Thyroid gland (tissue), 4 donors: ENCODE data around the gene FKBP6. TPM values are rescaled to one million over a fixed set of nuclear protein-coding genes. Genes with fewer than 3 reads are reported as not detected.
"Not testable (repeated sequence)": the region's sequence is repeated elsewhere in the genome, so short reads cannot be mapped to it uniquely, and the experiment has no call there.

Source experiments
- DNase-seq, 2 donors: peaks; one replicate each; pipeline ENCODE4 v3.0.0-alpha.2; 2019
- H3K27ac ChIP-seq, 3 donors: fragments of 200-600 bp; sonication (generic); 1 replicate in 2 of 3; 2 replicates in 1 of 3; pipeline ENCODE4 v1.5.1; 2016 to 2019; ENCODE audit warnings: mild to moderate bottlenecking in 1 of 3, moderate library complexity in 1 of 3
- H3K27me3 ChIP-seq: fragments of 200-600 bp; sonication (generic); one replicate; pipeline ENCODE4 v1.5.1; 2019
- H3K36me3 ChIP-seq, 2 donors: fragments of 200-600 bp; sonication (generic); one replicate each; pipeline ENCODE4 v1.5.1; 2016 to 2019
- H3K4me1 ChIP-seq, 2 donors: fragments of 200-600 bp; sonication (generic); one replicate each; pipeline ENCODE4 v1.5.1; 2017 to 2019
- H3K4me3 ChIP-seq, 3 donors: fragments of 200-600 bp; sonication (generic); replicated peaks in 1 of 3; 1 replicate in 2 of 3; 2 replicates in 1 of 3; pipeline ENCODE4 v1.5.1; 2016; ENCODE audit warnings: mild to moderate bottlenecking in 1 of 3
- H3K9me3 ChIP-seq: fragments of 200-600 bp; sonication (generic); one replicate; pipeline ENCODE4 v1.5.1; 2017
- POLR2A ChIP-seq, 2 donors: fragments of 450-650 bp; IDR thresholded peaks; one replicate each; pipeline ENCODE4 v1.6.1; 2017; ENCODE audit warnings: antibody characterized with exemption in 2 of 2, mild to moderate bottlenecking in 2 of 2, moderate library complexity in 1 of 2
- WGBS, 2 donors: methylation state at CpG; one replicate each; pipeline ENCODE4 v1.1.5; 2017; 5-methylcytosine and 5-hydroxymethylcytosine counted together
- intact Hi-C: fragments of 100-400 bp; cut with DNase I; formaldehyde crosslinking; loops from one replicate; pipeline ENCODE4 v1.15.1; 2023
- total RNA-seq, 4 donors: library from RNA; depleted of rRNA; stranded (reverse); fragments of >200 nt; gene quantifications; one replicate each; pipeline ENCODE4 v1.2.3, GENCODE V29; 2016
- TF ChIP-seq, protein P1 (sequence below), 6 experiments: fragments of 200-600 bp in 3 of 6; fragments of 450-650 bp in 3 of 6; sonication (generic) in 3 of 6; IDR thresholded peaks; one replicate each; pipeline ENCODE4 v1.5.1; 2016 to 2019; ENCODE audit warnings: antibody characterized with exemption in 6 of 6, mild to moderate bottlenecking in 2 of 6, inconsistent platforms in 1 of 6, moderate library complexity in 1 of 6

Gene FKBP6
- total RNA-seq, 4 donors from 2014 or later, result 0.27 TPM; not detected in 3

GRCh38 chr7:73354821-73355220, 26.9 kb downstream of the FKBP6 start:
- WGBS, 2 donors, result 84 to 92% methylated on average over 17 of the region's 17 CpGs
- no peaks in the 10 kb centered on the region for H3K27me3 ChIP-seq
- H3K9me3 ChIP-seq, result no peaks in the 10 kb centered on the region
- no peak for DNase-seq
- H3K27ac ChIP-seq, result no peak overlapping the region
- no peak overlapping the region for H3K4me3 ChIP-seq
- TF ChIP-seq POLR2A (IDR thresholded peaks at IDR 0.05), result no peak
- TF ChIP-seq, protein P1, sequence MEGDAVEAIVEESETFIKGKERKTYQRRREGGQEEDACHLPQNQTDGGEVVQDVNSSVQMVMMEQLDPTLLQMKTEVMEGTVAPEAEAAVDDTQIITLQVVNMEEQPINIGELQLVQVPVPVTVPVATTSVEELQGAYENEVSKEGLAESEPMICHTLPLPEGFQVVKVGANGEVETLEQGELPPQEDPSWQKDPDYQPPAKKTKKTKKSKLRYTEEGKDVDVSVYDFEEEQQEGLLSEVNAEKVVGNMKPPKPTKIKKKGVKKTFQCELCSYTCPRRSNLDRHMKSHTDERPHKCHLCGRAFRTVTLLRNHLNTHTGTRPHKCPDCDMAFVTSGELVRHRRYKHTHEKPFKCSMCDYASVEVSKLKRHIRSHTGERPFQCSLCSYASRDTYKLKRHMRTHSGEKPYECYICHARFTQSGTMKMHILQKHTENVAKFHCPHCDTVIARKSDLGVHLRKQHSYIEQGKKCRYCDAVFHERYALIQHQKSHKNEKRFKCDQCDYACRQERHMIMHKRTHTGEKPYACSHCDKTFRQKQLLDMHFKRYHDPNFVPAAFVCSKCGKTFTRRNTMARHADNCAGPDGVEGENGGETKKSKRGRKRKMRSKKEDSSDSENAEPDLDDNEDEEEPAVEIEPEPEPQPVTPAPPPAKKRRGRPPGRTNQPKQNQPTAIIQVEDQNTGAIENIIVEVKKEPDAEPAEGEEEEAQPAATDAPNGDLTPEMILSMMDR (IDR thresholded peaks at IDR 0.05), result no peak
- H3K36me3 ChIP-seq, result no peaks in the 10 kb centered on the region
- H3K4me1 ChIP-seq, result peaks cover 15 to 17% of the 10 kb centered on the region in 2 donors
- intact Hi-C loops, result no loop called here

DNA sequence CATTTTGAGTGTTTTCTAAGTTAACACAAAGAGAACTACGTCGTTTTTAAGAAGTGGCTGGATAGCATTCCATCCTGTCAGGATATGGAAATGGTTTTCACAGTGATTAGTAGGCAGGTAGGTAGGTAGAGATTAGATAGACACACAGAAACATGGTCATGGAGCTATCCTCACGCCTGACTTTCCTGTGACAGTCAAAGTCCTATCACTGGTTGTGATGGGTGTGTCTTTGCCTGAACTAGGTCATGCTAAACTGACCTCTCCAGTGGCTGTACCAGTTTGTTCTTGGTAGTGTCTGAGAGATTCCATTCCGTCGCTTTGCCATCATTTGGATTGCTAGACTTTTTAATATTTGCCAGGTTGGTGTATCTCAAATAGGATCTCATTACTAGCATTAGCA, 28.2 kb downstream of the FKBP6 start:
- peaks cover 15 to 17% of the 10 kb centered on the region in 2 donors for H3K4me1 ChIP-seq
- intact Hi-C loops, result no loop called here
- no peak for DNase-seq
- H3K36me3 ChIP-seq, result no peaks in the 10 kb centered on the region
- H3K4me3 ChIP-seq, result no peak overlapping the region
- no peaks in the 10 kb centered on the region for H3K27me3 ChIP-seq
- TF ChIP-seq, protein P1 (IDR thresholded peaks at IDR 0.05), result no peak
- no peak for TF ChIP-seq POLR2A (IDR thresholded peaks at IDR 0.05)
- no peak overlapping the region for H3K27ac ChIP-seq
- 62 to 63% methylated on average over 5 of the region's 5 CpGs for WGBS, 2 donors
- H3K9me3 ChIP-seq, result no peaks in the 10 kb centered on the region

GRCh38 chr7:73358590-73359275, 30.8 kb downstream of the FKBP6 start:
- WGBS, 2 donors, result 73 to 81% methylated on average over 18 to 21 of the region's 21 CpGs
- no peaks in the 10 kb centered on the region for H3K36me3 ChIP-seq
- peak overlapping the region; percentile 47 to 80 (median 67) for H3K27ac ChIP-seq
- H3K27me3 ChIP-seq, result no peaks in the 10 kb centered on the region
- H3K4me3 ChIP-seq, result no peak overlapping the region
- TF ChIP-seq, protein P1 (IDR thresholded peaks at IDR 0.05), result no peak
- TF ChIP-seq POLR2A (IDR thresholded peaks at IDR 0.05), result no peak
- no peaks in the 10 kb centered on the region for H3K9me3 ChIP-seq
- H3K4me1 ChIP-seq, result peaks cover 15 to 17% of the 10 kb centered on the region in 2 donors
- no peak for DNase-seq
- intact Hi-C loops, result no loop called here

DNA sequence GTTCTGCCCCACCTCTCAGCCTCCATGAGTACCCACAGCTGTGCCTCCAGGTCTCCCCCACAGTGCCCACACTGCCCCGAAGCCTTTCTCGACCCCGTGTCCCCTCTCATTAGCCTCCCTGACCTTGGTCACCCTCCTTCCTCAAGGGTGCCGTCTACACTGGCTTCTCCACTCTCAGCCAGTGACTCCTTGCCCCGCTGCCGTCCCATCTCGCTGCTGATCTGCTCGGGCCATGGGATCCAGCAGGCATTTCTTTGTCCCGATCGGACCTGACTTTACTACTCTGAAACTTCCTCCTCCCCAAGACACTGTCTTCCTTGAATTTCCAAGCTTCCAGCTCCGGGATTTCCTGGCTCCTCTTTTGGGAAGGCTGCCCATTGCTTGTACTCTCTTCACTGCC, 31.3 kb downstream of the FKBP6 start:
- H3K9me3 ChIP-seq, result no peaks in the 10 kb centered on the region
- H3K4me1 ChIP-seq, result peaks cover 15 to 17% of the 10 kb centered on the region in 2 donors
- no peak overlapping the region for H3K4me3 ChIP-seq
- TF ChIP-seq, protein P1 (IDR thresholded peaks at IDR 0.05), result no peak
- no peak for TF ChIP-seq POLR2A (IDR thresholded peaks at IDR 0.05)
- H3K27ac ChIP-seq, result no peak overlapping the region
- H3K36me3 ChIP-seq, result no peaks in the 10 kb centered on the region
- intact Hi-C loops, result no loop called here
- no peak for DNase-seq
- WGBS, 2 donors, result 80 to 82% methylated on average over 11 of the region's 11 CpGs
- H3K27me3 ChIP-seq, result no peaks in the 10 kb centered on the region

- Histone ChIP-seq H3K9me3 (no peaks in the 10 kb centered on the region), H3K27ac (no peak overlapping the region), H3K4me3 (no peak overlapping the region), H3K27me3 (no peaks in the 10 kb centered on the region), H3K4me1 (peaks cover 15 to 17% of the 10 kb centered on the region in 2 donors), H3K36me3 (no peaks in the 10 kb centered on the region)
- intact Hi-C loops, result no loop called here
- no peak for TF ChIP-seq POLR2A (IDR thresholded peaks at IDR 0.05)
- TF ChIP-seq, protein P1 (IDR thresholded peaks at IDR 0.05), result no peak
- 84 to 91% methylated on average over 11 to 13 of the region's 13 CpGs for WGBS, 2 donors
- no peak for DNase-seq
Observed at GRCh38 chr7:73359746-73360375, 31.9 kb downstream of the FKBP6 start.

DNA sequence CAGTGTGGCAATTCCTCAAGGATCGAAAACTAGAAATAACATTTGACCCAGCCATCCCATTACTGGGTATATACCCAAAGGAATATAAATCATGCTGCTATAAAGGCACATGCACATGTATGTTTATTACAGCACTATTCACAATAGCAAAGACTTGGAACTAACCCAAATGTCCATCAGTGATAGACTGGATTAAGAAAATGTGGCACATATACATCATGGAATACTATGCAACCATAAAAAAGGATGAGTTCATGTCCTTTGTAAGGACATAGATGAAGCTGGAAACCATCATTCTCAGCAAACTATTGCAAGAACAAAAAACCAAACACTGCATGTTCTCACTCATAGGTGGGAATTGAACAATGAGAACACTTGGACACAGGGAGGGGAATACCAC, 32.6 kb downstream of the FKBP6 start:
- WGBS, 2 donors, result 92% methylated on average over 1 of the region's 1 CpG
- H3K27ac ChIP-seq, H3K36me3 ChIP-seq, H3K27me3 ChIP-seq, H3K9me3 ChIP-seq, DNase-seq, H3K4me3 ChIP-seq, intact Hi-C loops: not testable (repeated sequence)
- peaks cover 15 to 17% of the 10 kb centered on the region in 2 donors for H3K4me1 ChIP-seq
